Neural progenitor cell (in vitro differentiated cells): ENCODE measurements around the gene HAL.

Experiments used
- CTCF ChIP-seq: fragments of 200-600 bp; sonication (generic); IDR thresholded peaks from 2 replicates; pipeline ENCODE4 v1.5.1; 2017; ENCODE audit warnings: antibody characterized with exemption, mild to moderate bottlenecking
- EZH2 ChIP-seq: fragments of 200-600 bp; sonication (generic); IDR thresholded peaks from 2 replicates; pipeline ENCODE4 v1.6.1; 2017; ENCODE audit warnings: antibody characterized with exemption, mild to moderate bottlenecking, moderate library complexity

GRCh38 chr12:95970905-95971304, 25.2 kb downstream of the HAL start:
- TF ChIP-seq CTCF, result no peak
- TF ChIP-seq EZH2, result no peak
